ENCODE data around the gene CFAP45. TPM values are rescaled to one million over a fixed set of nuclear protein-coding genes. Genes with fewer than 3 reads are reported as not detected.

The CFAP45 gene
- total RNA-seq, 1 experiment from 2014 or later = 3.6 TPM

GRCh38 chr1:159920202-159920601, 20.2 kb upstream of the CFAP45 start:
- DNase-seq (ENCODE audit: low spot score) = no peak
- BruUV-seq (replicated peaks) = no TSS peak
- H3K9me3 ChIP-seq (ENCODE audit: low read depth, low read length, poor library complexity, severe bottlenecking) = no peaks in the 10 kb centered on the region
- H3K4me1 ChIP-seq (ENCODE audit: insufficient read depth, low read length, poor library complexity, severe bottlenecking) = peaks cover 28% of the 10 kb centered on the region
- ChIA-PET POLR2A (ENCODE audit: low non-redundant PET) (no interaction called here), CTCF (no interaction called here)
- no peak overlapping the region for H3K4me3 ChIP-seq (ENCODE audit: low read depth, low read length, poor library complexity, severe bottlenecking)
- H3K36me3 ChIP-seq (ENCODE audit: insufficient read depth, low read length, poor library complexity, severe bottlenecking) = peaks cover 19% of the 10 kb centered on the region
- no peak overlapping the region for H3K27ac ChIP-seq (ENCODE audit: low read depth, low read length, poor library complexity, severe bottlenecking)
- H3K27me3 ChIP-seq (replicated peaks; ENCODE audit: insufficient read depth, low read depth, low read length, poor library complexity) = no peaks in the 10 kb centered on the region
- TF ChIP-seq CTCF (conservative IDR thresholded peaks at IDR 0.05; ENCODE audit: low read depth, low read length) (no peak), EZH2 (IDR thresholded peaks at IDR 0.05; ENCODE audit: borderline replicate concordance, low read depth, low read length, poor library complexity, severe bottlenecking) (no peak)
- intact Hi-C loops (cut with micrococcal nuclease; ENCODE audit: unreplicated experiment) = no loop called here

GRCh38 chr1:159919236-159919865, 19.4 kb upstream of the CFAP45 start:
- ChIA-PET CTCF (no interaction called here), POLR2A (ENCODE audit: low non-redundant PET) (no interaction called here)

GRCh38 chr1:159918352-159919200, 18.6 kb upstream of the CFAP45 start:
- Histone ChIP-seq H3K27ac (ENCODE audit: low read depth, low read length, poor library complexity, severe bottlenecking) (no peak overlapping the region), H3K4me3 (ENCODE audit: low read depth, low read length, poor library complexity, severe bottlenecking) (no peak overlapping the region), H3K4me1 (ENCODE audit: insufficient read depth, low read length, poor library complexity, severe bottlenecking) (peaks cover 25% of the 10 kb centered on the region), H3K27me3 (replicated peaks; ENCODE audit: insufficient read depth, low read depth, low read length, poor library complexity) (no peaks in the 10 kb centered on the region), H3K36me3 (ENCODE audit: insufficient read depth, low read length, poor library complexity, severe bottlenecking) (peaks cover 19% of the 10 kb centered on the region), H3K9me3 (ENCODE audit: low read depth, low read length, poor library complexity, severe bottlenecking) (no peaks in the 10 kb centered on the region)
- CTCF ChIA-PET = no interaction called here
- POLR2A ChIA-PET (ENCODE audit: low non-redundant PET) = no interaction called here
- intact Hi-C loops (cut with micrococcal nuclease; ENCODE audit: unreplicated experiment) = no loop called here
- no peak for TF ChIP-seq CTCF (conservative IDR thresholded peaks at IDR 0.05; ENCODE audit: low read depth, low read length)
- no peak for TF ChIP-seq EZH2 (IDR thresholded peaks at IDR 0.05; ENCODE audit: borderline replicate concordance, low read depth, low read length, poor library complexity, severe bottlenecking)
- BruUV-seq (replicated peaks) = TSS peak; percentile 47
- no peak for DNase-seq (ENCODE audit: low spot score)

More at GRCh38 chr1:159919236-159919865, 19.4 kb upstream of the CFAP45 start:
- DNase-seq (ENCODE audit: low spot score) = no peak
- no TSS peak for BruUV-seq (replicated peaks)
- Histone ChIP-seq H3K4me1 (ENCODE audit: insufficient read depth, low read length, poor library complexity, severe bottlenecking) (peaks cover 28% of the 10 kb centered on the region), H3K9me3 (ENCODE audit: low read depth, low read length, poor library complexity, severe bottlenecking) (no peaks in the 10 kb centered on the region), H3K4me3 (ENCODE audit: low read depth, low read length, poor library complexity, severe bottlenecking) (no peak overlapping the region), H3K27me3 (replicated peaks; ENCODE audit: insufficient read depth, low read depth, low read length, poor library complexity) (no peaks in the 10 kb centered on the region), H3K36me3 (ENCODE audit: insufficient read depth, low read length, poor library complexity, severe bottlenecking) (peaks cover 19% of the 10 kb centered on the region), H3K27ac (ENCODE audit: low read depth, low read length, poor library complexity, severe bottlenecking) (no peak overlapping the region)
- intact Hi-C loops (cut with micrococcal nuclease; ENCODE audit: unreplicated experiment) = no loop called here
- TF ChIP-seq EZH2 (IDR thresholded peaks at IDR 0.05; ENCODE audit: borderline replicate concordance, low read depth, low read length, poor library complexity, severe bottlenecking) = no peak
- TF ChIP-seq CTCF (conservative IDR thresholded peaks at IDR 0.05; ENCODE audit: low read depth, low read length) = no peak
